ENCODE measurements around the gene QPRT.

Gene QPRT

DNA sequence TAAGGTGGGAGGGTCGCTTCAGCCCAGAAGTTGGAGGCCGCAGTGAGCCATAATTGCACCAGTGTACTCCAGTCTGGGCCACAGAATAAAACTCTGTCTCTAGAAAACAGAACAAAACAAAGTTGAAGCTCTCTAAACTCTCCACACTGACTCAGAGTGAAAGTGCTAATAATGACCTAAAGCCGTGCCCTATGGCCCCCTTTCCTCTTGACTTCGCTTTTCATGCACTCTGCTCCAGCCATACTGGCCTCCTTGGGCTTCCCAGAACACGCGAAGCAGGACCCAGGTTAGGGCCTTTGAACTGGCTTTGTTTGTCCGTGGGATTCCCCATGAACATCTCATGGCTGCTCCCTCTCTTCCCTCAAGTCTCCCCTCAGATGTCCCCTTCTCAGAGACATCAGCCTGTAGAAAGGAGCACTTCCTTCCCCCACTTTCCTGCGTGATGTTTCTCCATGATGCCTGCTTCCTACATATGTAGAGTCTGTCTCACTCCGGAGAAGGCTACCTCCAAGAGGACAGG lies 34.6 kb upstream of the QPRT start:
- no peak for DNase-seq
- no peak overlapping the region for H3K4me3 Mint-ChIP-seq
- peak overlapping the region; percentile 37 for H3K27ac Mint-ChIP-seq
- H3K9me3 Mint-ChIP-seq, result no peaks in the 10 kb centered on the region
- H3K36me3 Mint-ChIP-seq (ENCODE audit: low read depth), result no peaks in the 10 kb centered on the region
- TF ChIP-seq, protein P1, sequence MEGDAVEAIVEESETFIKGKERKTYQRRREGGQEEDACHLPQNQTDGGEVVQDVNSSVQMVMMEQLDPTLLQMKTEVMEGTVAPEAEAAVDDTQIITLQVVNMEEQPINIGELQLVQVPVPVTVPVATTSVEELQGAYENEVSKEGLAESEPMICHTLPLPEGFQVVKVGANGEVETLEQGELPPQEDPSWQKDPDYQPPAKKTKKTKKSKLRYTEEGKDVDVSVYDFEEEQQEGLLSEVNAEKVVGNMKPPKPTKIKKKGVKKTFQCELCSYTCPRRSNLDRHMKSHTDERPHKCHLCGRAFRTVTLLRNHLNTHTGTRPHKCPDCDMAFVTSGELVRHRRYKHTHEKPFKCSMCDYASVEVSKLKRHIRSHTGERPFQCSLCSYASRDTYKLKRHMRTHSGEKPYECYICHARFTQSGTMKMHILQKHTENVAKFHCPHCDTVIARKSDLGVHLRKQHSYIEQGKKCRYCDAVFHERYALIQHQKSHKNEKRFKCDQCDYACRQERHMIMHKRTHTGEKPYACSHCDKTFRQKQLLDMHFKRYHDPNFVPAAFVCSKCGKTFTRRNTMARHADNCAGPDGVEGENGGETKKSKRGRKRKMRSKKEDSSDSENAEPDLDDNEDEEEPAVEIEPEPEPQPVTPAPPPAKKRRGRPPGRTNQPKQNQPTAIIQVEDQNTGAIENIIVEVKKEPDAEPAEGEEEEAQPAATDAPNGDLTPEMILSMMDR (IDR thresholded peaks at IDR 0.05), result no peak
- no peaks in the 10 kb centered on the region for H3K27me3 Mint-ChIP-seq (ENCODE audit: low read depth, poor library complexity)
- H3K4me1 Mint-ChIP-seq, result peaks cover 19% of the 10 kb centered on the region

DNA sequence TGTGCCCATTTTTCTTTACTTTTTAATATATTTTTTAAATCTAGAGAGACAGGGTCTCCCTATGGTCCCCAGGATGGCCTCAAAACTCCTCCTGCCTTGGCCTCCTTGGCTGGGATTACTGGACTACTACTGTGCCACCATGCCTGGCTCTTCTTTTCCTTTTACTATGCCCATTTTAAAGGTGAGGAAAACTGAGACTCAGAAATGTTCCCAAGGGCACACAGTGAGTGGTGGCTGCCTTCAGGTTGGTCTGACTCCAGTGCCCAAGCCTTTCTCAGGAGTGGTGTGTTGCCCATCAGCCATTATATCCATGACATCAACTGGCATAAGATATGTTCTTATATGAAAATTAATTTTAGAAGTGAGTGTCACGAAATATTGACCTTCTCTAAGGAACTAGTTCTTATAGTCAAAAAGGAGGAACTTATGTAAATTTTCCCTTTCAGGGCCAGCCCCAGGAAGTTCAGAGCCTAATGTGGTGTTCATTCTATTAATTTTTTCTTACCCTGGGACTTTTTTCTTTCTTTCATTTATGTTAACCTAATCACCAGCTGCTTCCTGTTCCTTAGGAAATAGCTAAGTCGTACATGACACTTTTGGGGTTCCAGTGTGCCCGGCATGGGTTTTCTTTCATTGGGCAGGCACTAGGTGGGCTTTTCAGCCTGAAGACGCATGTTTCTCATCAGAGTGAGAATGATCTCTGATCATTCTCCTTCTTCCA lies 33.8 kb upstream of the QPRT start:
- TF ChIP-seq, protein P1 (IDR thresholded peaks at IDR 0.05), result no peak
- no peaks in the 10 kb centered on the region for H3K36me3 Mint-ChIP-seq (ENCODE audit: low read depth)
- no peak overlapping the region for H3K4me3 Mint-ChIP-seq
- DNase-seq, result no peak
- no peak overlapping the region for H3K27ac Mint-ChIP-seq
- no peaks in the 10 kb centered on the region for H3K27me3 Mint-ChIP-seq (ENCODE audit: low read depth, poor library complexity)
- peaks cover 26% of the 10 kb centered on the region for H3K4me1 Mint-ChIP-seq
- H3K9me3 Mint-ChIP-seq, result no peaks in the 10 kb centered on the region

DNA sequence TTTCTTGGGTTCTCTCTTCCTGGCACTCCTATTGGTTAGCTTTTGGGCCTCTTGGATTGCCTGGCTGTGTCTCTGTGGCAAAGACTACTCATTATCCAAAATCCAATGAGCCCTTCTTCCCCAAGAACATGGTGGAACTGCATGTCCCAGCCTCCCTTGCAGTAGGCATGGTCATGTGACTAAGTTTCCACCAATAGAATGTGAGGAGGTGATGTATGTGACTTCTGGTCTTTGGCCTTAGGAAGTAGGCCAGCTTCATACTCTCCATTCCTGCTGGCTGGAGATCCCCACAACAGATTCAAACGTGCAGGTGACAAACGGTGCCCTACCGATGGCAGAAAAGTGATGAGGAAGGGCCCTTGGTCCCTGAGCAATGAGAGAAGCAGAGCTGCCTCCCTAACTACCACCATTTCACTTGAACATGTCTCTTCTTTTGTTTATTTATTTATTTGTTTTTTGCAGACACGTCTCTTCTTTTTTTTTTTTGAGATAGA lies 33.2 kb upstream of the QPRT start:
- Mint-ChIP-seq H3K27ac (peak overlapping the region; percentile 18), H3K9me3 (no peaks in the 10 kb centered on the region), H3K4me1 (peaks cover 32% of the 10 kb centered on the region), H3K36me3 (ENCODE audit: low read depth) (no peaks in the 10 kb centered on the region), H3K4me3 (no peak overlapping the region), H3K27me3 (ENCODE audit: low read depth, poor library complexity) (no peaks in the 10 kb centered on the region)
- TF ChIP-seq, protein P1 (IDR thresholded peaks at IDR 0.05), result no peak
- no peak for DNase-seq

DNA sequence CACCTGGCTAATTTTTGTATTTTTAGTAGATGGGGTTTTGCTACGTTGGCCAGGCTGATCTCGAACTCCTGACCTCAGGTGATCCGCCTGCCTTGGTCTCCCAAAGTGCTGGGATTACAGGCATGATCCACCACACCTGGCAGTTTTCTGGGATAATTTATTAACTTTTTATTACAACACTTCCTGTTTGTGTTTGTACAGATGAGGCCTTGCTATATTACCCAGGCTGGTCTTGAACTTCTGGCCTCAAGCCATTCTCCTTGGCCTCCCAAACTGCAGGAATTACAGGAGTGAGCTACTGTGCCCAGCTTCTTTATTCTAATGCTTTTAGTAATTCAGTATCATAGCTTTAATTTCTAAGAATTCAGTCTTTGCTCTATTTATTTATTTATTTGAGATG lies 32.0 kb upstream of the QPRT start:
- Mint-ChIP-seq H3K36me3 (ENCODE audit: low read depth) (no peaks in the 10 kb centered on the region), H3K4me1 (peaks cover 40% of the 10 kb centered on the region), H3K27me3 (ENCODE audit: low read depth, poor library complexity) (no peaks in the 10 kb centered on the region), H3K4me3 (no peak overlapping the region), H3K9me3 (no peaks in the 10 kb centered on the region), H3K27ac (no peak overlapping the region)
- DNase-seq, result no peak
- TF ChIP-seq, protein P1 (IDR thresholded peaks at IDR 0.05), result no peak

DNA sequence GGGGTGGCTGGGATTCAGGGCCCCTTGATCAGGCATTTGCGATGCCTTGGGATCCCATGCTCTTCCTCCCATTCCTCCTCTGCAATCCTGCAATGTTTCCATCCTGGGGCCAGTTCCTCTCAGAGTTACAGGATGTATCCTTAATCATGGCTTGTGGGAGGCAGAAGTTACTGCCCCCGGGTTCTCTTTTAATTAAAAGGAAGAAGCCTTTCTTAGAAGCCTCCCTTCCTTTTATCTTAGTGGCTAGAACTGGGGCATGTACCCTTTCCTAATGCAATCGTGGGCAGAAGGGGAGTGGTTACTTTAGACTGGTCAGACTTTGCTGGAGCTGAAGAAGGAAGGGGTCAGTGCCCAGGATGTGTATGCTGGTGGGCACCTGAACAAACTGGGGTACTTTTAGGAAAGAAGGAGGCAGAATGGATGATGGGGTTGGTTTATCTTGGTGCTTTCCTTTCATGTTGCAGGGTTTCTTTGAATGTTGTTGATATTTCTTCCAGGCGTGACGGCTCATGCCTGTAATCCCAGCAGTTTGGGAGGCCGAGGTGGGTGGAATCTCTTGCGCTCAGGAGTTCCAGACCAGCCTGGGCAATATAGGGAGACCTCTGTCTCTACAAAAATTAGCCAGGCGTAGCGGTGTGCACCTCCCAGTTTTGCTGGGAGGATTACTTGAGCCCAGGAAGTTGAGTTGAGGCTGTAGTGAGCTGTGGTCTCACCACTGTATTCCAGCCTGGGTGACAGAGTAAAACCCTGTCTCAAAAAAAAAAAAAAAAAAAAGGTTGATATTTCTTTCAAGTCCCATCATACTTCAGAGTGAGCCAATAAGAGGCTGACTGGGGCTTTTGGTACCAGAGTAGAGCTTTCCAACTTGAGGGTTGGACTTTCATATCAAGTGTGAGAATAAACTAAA lies 29.1 kb upstream of the QPRT start:
- Mint-ChIP-seq H3K4me3 (peak overlapping the region; percentile 26), H3K27me3 (ENCODE audit: low read depth, poor library complexity) (no peaks in the 10 kb centered on the region), H3K27ac (peak overlapping the region; percentile 82), H3K9me3 (no peaks in the 10 kb centered on the region), H3K36me3 (ENCODE audit: low read depth) (no peaks in the 10 kb centered on the region), H3K4me1 (peaks cover 53% of the 10 kb centered on the region)
- DNase-seq, result no peak
- TF ChIP-seq, protein P1 (IDR thresholded peaks at IDR 0.05), result no peak
